MM.1S (cell line): ENCODE measurements around the gene PAX6.

Experiments
- DNase-seq: peaks from one replicate; pipeline ENCODE4 v3.0.0-alpha.2; 2015
- H2AFZ ChIP-seq: fragments of 300-600 bp; sonication (generic); 2 replicates; pipeline ENCODE4 v1.6.0; 2016; ENCODE audit warnings: antibody characterized with exemption, low read length
- H3F3A ChIP-seq: fragments of 300-600 bp; sonication (generic); 2 replicates; pipeline ENCODE4 v1.6.1; 2016; ENCODE audit warnings: mild to moderate bottlenecking, antibody characterized with exemption, low read length, moderate library complexity, mixed read lengths; ENCODE audit not compliant: insufficient read depth
- H3K27ac ChIP-seq: fragments of 300-600 bp; sonication (generic); 2 replicates; pipeline ENCODE4 v1.5.1; 2016; ENCODE audit warnings: mild to moderate bottlenecking, low read length
- H3K27me3 ChIP-seq: fragments of 300-600 bp; sonication (generic); replicated peaks from 2 replicates; pipeline ENCODE4 v1.6.0; 2016; ENCODE audit warnings: low read length; ENCODE audit not compliant: insufficient read depth
- H3K36me3 ChIP-seq: fragments of 300-600 bp; sonication (generic); replicated peaks from 2 replicates; pipeline ENCODE4 v1.6.1; 2016; ENCODE audit warnings: mild to moderate bottlenecking, low read length, mixed read lengths; ENCODE audit not compliant: insufficient read depth
- H3K4me1 ChIP-seq: fragments of 300-600 bp; sonication (generic); 2 replicates; pipeline ENCODE4 v1.6.1; 2016; ENCODE audit warnings: low read length, mixed read lengths
- H3K4me2 ChIP-seq: fragments of 300-600 bp; sonication (generic); 2 replicates; pipeline ENCODE4 v1.6.0; 2016; ENCODE audit warnings: low read depth, low read length
- H3K4me3 ChIP-seq: fragments of 300-600 bp; sonication (generic); 2 replicates; pipeline ENCODE4 v1.5.1; 2016; ENCODE audit warnings: low read length, mixed read lengths
- H3K79me2 ChIP-seq: fragments of 300-600 bp; sonication (generic); 2 replicates; pipeline ENCODE4 v1.6.1; 2016; ENCODE audit warnings: mixed run types, low read length, mixed read lengths
- H3K9ac ChIP-seq: fragments of 300-600 bp; sonication (generic); 2 replicates; pipeline ENCODE4 v1.6.1; 2016; ENCODE audit warnings: low read length, mixed read lengths
- H3K9me2 ChIP-seq: fragments of 300-600 bp; sonication (generic); replicated peaks from 2 replicates; pipeline ENCODE4 v1.6.1; 2016; ENCODE audit warnings: mild to moderate bottlenecking, low read length, mixed read lengths; ENCODE audit not compliant: insufficient read depth
- H3K9me3 ChIP-seq: fragments of 300-600 bp; sonication (generic); replicated peaks from 2 replicates; pipeline ENCODE4 v1.6.1; 2016; ENCODE audit warnings: mild to moderate bottlenecking, low read length, mixed read lengths; ENCODE audit not compliant: insufficient read depth
- H4K20me1 ChIP-seq: fragments of 300-600 bp; sonication (generic); 2 replicates; pipeline ENCODE4 v1.6.1; 2016; ENCODE audit warnings: mild to moderate bottlenecking, low read length, moderate library complexity, mixed read lengths; ENCODE audit not compliant: insufficient read depth
- CTCF ChIP-seq: fragments of 300-600 bp; sonication (generic); IDR thresholded peaks from 2 replicates; pipeline ENCODE4 v1.5.1; 2016; ENCODE audit warnings: antibody characterized with exemption, low read length, mixed read lengths
- EZH2 ChIP-seq: fragments of 300-600 bp; sonication (generic); optimal IDR thresholded peaks from 2 replicates; pipeline ENCODE3; 2017; ENCODE audit warnings: low read depth, mild to moderate bottlenecking, antibody characterized with exemption, low read length, mixed read lengths
- EZH2phosphoT487 ChIP-seq: fragments of 300-600 bp; sonication (generic); IDR thresholded peaks from 2 replicates; pipeline ENCODE4 v1.6.1; 2018; ENCODE audit warnings: antibody characterized with exemption, low read length

The PAX6 gene

GRCh38 chr11:31844351-31844750 lies 33.2 kb upstream of the PAX6 start:
- H3K9me3 ChIP-seq = no peaks in the 10 kb centered on the region
- H3K4me2 ChIP-seq = no peak overlapping the region
- no peaks in the 10 kb centered on the region for H3K79me2 ChIP-seq
- DNase-seq = no peak
- H3K4me3 ChIP-seq = no peak overlapping the region
- H3K4me1 ChIP-seq = no peaks in the 10 kb centered on the region
- no peaks in the 10 kb centered on the region for H4K20me1 ChIP-seq
- no peak overlapping the region for H3K27ac ChIP-seq
- no peak for TF ChIP-seq EZH2
- TF ChIP-seq CTCF = no peak
- no peak for TF ChIP-seq EZH2phosphoT487
- H2AFZ ChIP-seq = no peak overlapping the region
- H3F3A ChIP-seq = no peaks in the 10 kb centered on the region
- no peaks in the 10 kb centered on the region for H3K27me3 ChIP-seq
- H3K9me2 ChIP-seq = no peaks in the 10 kb centered on the region
- H3K9ac ChIP-seq = no peak overlapping the region
- H3K36me3 ChIP-seq = no peaks in the 10 kb centered on the region

- no peaks in the 10 kb centered on the region for H3K27me3 ChIP-seq
- H3K27ac ChIP-seq = no peak overlapping the region
- no peaks in the 10 kb centered on the region for H3F3A ChIP-seq
- DNase-seq = no peak
- H4K20me1 ChIP-seq = no peaks in the 10 kb centered on the region
- no peak overlapping the region for H3K9ac ChIP-seq
- no peaks in the 10 kb centered on the region for H3K4me1 ChIP-seq
- TF ChIP-seq EZH2phosphoT487 = no peak
- TF ChIP-seq EZH2 = no peak
- no peak overlapping the region for H3K4me2 ChIP-seq
- no peak overlapping the region for H2AFZ ChIP-seq
- H3K4me3 ChIP-seq = no peak overlapping the region
- H3K9me3 ChIP-seq = no peaks in the 10 kb centered on the region
- no peaks in the 10 kb centered on the region for H3K79me2 ChIP-seq
- no peaks in the 10 kb centered on the region for H3K9me2 ChIP-seq
- no peaks in the 10 kb centered on the region for H3K36me3 ChIP-seq
Measured at GRCh38 chr11:31841435-31841834, 30.3 kb upstream of the PAX6 start.

- Histone ChIP-seq H4K20me1 (no peaks in the 10 kb centered on the region), H3K4me1 (no peaks in the 10 kb centered on the region), H3F3A (no peaks in the 10 kb centered on the region), H3K27me3 (no peaks in the 10 kb centered on the region), H3K27ac (no peak overlapping the region), H3K4me2 (no peak overlapping the region), H3K9ac (no peak overlapping the region), H3K9me3 (no peaks in the 10 kb centered on the region), H3K9me2 (no peaks in the 10 kb centered on the region), H2AFZ (no peak overlapping the region), H3K79me2 (no peaks in the 10 kb centered on the region), H3K4me3 (no peak overlapping the region), H3K36me3 (no peaks in the 10 kb centered on the region)
- TF ChIP-seq CTCF (0 out of 2 replicates have a peak, but pooled peaks have one; percentile 6), EZH2phosphoT487 (no peak)
- no peak for DNase-seq
Measured at GRCh38 chr11:31834237-31834636, 23.1 kb upstream of the PAX6 start.

GRCh38 chr11:31830406-31830805 lies 19.3 kb upstream of the PAX6 start:
- TF ChIP-seq CTCF (no peak), EZH2phosphoT487 (no peak), EZH2 (no peak)
- H3K9me3 ChIP-seq = no peaks in the 10 kb centered on the region
- no peaks in the 10 kb centered on the region for H3K27me3 ChIP-seq

More at GRCh38 chr11:31830406-31830805, 19.3 kb upstream of the PAX6 start:
- H4K20me1 ChIP-seq = no peaks in the 10 kb centered on the region
- H3K36me3 ChIP-seq = no peaks in the 10 kb centered on the region
- no peaks in the 10 kb centered on the region for H3F3A ChIP-seq
- no peaks in the 10 kb centered on the region for H3K79me2 ChIP-seq
- no peak for DNase-seq
- no peak overlapping the region for H3K27ac ChIP-seq
- H3K4me3 ChIP-seq = no peak overlapping the region
- H3K4me2 ChIP-seq = no peak overlapping the region
- no peaks in the 10 kb centered on the region for H3K9me2 ChIP-seq
- no peaks in the 10 kb centered on the region for H3K4me1 ChIP-seq
- H2AFZ ChIP-seq = no peak overlapping the region
- H3K9ac ChIP-seq = no peak overlapping the region
